Measurements from ENCODE around the gene SEMA3A. TPM values are rescaled to one million over a fixed set of nuclear protein-coding genes. Genes with fewer than 3 reads are reported as not detected.
"Not testable (repeated sequence)": the region's sequence is repeated elsewhere in the genome, so short reads cannot be mapped to it uniquely, and the experiment has no call there.

The SEMA3A gene
- total RNA-seq, 2 donors from 2014 or later = not detected

DNA sequence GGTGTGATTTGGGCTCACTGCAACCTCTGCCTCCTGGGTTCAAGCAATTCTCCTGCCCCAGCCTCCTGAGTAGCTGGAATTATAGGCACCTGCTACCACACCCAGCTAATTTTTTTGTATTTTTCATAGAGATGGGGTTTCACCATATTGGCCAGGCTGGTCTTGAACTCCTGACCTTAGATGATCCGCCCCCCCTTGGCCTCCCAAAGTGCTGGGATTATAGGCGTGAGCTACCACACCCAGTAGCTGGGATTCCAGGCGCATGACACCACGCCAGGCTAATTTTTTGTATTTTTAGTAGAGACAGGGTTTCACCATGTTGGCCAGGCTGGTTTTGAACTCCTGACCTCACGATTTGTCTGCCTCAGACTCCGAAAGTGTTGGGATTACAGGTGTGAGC, 20.2 kb upstream of the SEMA3A start:
- not testable (repeated sequence) for H3K27ac Mint-ChIP-seq; H3K4me3 Mint-ChIP-seq; H3K27me3 Mint-ChIP-seq; ATAC-seq; H3K36me3 Mint-ChIP-seq (ENCODE audit: low read depth); H3K9me3 ChIP-seq (ENCODE audit: control insufficient read depth, low read length, poor library complexity, severe bottlenecking); H3K4me1 Mint-ChIP-seq; DNase-seq

DNA sequence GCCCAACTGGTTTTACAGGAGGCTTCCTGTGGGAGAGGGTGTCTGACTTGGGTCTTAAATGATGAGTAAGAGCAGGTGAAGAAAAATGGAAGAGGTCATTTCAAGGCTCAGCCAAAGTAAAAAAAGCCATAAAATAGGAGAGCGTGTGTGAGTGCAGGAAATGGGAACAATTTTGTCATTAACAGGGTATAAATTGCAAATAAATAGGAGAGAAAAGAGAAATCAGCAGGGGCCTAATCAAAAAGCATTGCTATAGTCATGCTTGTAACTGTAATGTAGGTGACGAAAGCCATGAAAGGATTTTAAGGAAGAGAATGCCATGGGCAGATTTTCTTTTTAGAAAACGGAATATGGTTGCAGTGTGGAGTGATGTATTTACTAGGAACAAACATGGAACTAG, 15.7 kb upstream of the SEMA3A start:
- H3K9me3 ChIP-seq (ENCODE audit: control insufficient read depth, low read length, poor library complexity, severe bottlenecking) = no peaks in the 10 kb centered on the region
- DNase-seq (no peak), ATAC-seq (no peak)
- H3K36me3 Mint-ChIP-seq (ENCODE audit: low read depth) = no peaks in the 10 kb centered on the region
- no peaks in the 10 kb centered on the region for H3K27me3 Mint-ChIP-seq
- no peak overlapping the region for H3K4me3 Mint-ChIP-seq
- no peaks in the 10 kb centered on the region for H3K4me1 Mint-ChIP-seq
- H3K27ac Mint-ChIP-seq = no peak overlapping the region

DNA sequence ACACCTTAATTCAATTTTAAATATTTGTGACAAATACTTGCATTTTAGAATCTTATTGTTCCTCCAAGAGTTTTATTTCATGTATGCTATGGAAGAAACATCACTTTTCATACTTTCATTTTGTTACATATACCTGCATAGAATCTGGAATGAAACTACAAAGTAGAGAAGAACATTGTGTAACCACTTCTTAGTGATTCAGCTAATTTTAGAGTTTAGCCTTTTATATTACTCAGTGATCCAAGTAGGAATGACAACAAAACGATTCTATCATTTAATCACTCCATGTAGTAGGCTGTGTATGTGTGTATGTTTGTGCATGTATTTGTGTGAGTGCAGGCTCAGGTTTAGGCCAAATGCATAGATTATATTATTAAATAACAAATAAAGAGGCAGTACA, 14.4 kb upstream of the SEMA3A start:
- ATAC-seq (no peak), DNase-seq (no peak)
- no peak overlapping the region for H3K4me3 Mint-ChIP-seq
- no peaks in the 10 kb centered on the region for H3K4me1 Mint-ChIP-seq
- no peak overlapping the region for H3K27ac Mint-ChIP-seq
- H3K9me3 ChIP-seq (ENCODE audit: control insufficient read depth, low read length, poor library complexity, severe bottlenecking) = no peaks in the 10 kb centered on the region
- H3K27me3 Mint-ChIP-seq = no peaks in the 10 kb centered on the region
- H3K36me3 Mint-ChIP-seq (ENCODE audit: low read depth) = no peaks in the 10 kb centered on the region

DNA sequence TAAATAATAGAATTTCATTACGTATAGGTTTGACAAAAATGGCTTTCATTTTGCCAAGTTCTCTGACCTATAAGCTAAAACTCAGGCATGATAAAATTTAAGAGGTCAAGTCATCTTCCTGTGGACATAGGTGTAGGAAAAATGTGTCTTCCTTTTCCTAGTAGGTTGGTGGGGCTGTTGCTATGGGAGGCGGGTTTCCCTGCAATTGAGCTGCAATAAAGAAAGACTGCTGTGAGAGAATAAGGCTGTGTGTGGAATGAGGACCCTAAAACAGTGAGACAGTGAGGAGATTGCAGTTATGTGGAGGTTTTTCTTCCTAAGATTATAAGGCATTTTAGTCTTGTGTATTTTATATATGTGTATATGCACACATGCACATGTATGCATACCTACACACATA, 13.0 kb upstream of the SEMA3A start:
- no peaks in the 10 kb centered on the region for H3K4me1 Mint-ChIP-seq
- no peaks in the 10 kb centered on the region for H3K27me3 Mint-ChIP-seq
- no peaks in the 10 kb centered on the region for H3K36me3 Mint-ChIP-seq (ENCODE audit: low read depth)
- no peak for DNase-seq
- no peaks in the 10 kb centered on the region for H3K9me3 ChIP-seq (ENCODE audit: control insufficient read depth, low read length, poor library complexity, severe bottlenecking)
- no peak for ATAC-seq
- H3K27ac Mint-ChIP-seq = no peak overlapping the region
- no peak overlapping the region for H3K4me3 Mint-ChIP-seq

DNA sequence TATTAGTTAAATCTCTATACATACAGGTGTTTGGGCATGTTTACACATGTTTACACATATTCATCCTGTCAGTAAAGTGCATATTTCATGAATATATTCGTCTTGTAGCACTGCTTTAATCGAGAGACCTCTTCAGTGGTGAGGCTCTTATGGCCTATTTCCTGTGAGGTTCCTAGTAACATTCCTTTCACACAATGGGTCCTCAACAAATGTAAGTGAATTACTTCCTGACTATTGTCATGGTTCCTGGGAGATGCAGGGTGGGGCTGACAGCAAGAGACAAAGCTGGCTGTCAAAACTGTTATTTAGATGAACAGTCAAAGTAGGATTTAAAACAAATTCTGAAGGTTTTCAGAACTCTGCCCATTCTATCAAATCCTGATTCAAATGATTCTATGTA, 12.4 kb upstream of the SEMA3A start:
- DNase-seq (no peak), ATAC-seq (no peak)
- Mint-ChIP-seq H3K27ac (no peak overlapping the region), H3K4me3 (no peak overlapping the region), H3K36me3 (ENCODE audit: low read depth) (no peaks in the 10 kb centered on the region), H3K4me1 (no peaks in the 10 kb centered on the region), H3K27me3 (no peaks in the 10 kb centered on the region)
- H3K9me3 ChIP-seq (ENCODE audit: control insufficient read depth, low read length, poor library complexity, severe bottlenecking) = no peaks in the 10 kb centered on the region

DNA sequence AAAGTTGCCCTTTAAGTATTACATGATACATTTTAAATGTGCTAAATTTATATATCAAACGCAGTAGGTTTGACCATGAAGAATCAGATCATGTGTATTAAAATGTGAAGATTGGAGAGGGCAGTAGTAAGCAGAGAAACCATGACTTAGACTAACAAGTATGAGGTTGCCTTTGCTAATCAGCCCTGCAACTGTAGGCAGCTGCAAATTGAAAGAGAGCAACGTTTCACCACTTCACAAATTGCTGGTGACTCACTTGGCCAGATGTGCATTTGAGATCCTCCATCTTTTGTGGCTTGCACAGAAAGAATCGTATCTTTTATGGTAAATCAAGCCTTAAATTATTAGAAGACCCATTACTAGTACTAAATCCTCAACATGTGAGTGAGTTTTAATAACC, 10.1 kb upstream of the SEMA3A start:
- no peaks in the 10 kb centered on the region for H3K4me1 Mint-ChIP-seq
- H3K4me3 Mint-ChIP-seq = no peak overlapping the region
- DNase-seq (no peak), ATAC-seq (no peak)
- H3K27ac Mint-ChIP-seq = no peak overlapping the region
- H3K27me3 Mint-ChIP-seq = no peaks in the 10 kb centered on the region
- H3K9me3 ChIP-seq (ENCODE audit: control insufficient read depth, low read length, poor library complexity, severe bottlenecking) = no peaks in the 10 kb centered on the region
- no peaks in the 10 kb centered on the region for H3K36me3 Mint-ChIP-seq (ENCODE audit: low read depth)

DNA sequence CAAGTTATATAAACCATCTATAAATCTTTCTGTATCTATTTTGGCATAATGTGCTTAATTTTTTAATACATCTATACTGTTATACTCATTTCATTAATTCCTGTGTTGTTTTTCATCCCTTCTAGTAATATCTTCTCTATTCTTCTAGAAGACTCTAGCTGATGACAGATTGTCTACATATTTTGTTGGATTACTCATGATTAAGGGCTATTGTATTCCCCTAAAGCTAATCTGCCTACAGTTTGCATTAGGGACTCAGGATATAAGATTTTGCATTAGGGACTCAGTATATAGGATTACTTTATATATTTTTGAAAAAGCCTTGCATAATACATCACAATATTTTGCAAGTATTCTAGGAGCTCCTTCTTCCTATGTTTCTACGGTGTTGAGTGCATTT, 8.3 kb upstream of the SEMA3A start:
- no peaks in the 10 kb centered on the region for H3K9me3 ChIP-seq (ENCODE audit: control insufficient read depth, low read length, poor library complexity, severe bottlenecking)
- Mint-ChIP-seq H3K27me3 (no peaks in the 10 kb centered on the region), H3K36me3 (ENCODE audit: low read depth) (no peaks in the 10 kb centered on the region), H3K27ac (no peak overlapping the region), H3K4me1 (no peaks in the 10 kb centered on the region), H3K4me3 (no peak overlapping the region)
- ATAC-seq = no peak
- DNase-seq = no peak

DNA sequence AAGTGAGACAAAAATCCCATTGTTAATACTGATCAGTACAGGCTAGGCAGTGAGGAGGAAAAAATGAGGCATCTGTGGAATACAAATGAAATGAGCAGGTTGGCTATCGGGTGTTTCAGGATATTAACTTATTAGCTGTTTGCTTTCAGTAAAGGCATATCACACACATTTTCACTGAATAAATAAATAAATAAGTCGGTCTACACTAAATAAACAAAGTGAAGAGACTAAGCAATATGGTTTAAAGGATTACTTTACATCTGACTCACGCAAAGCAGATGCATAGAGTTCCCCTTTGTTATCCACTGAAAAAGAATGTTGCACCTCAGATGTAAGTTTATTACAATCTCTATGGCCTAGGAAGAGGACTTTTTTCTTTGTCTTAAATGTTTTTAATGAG, 6.3 kb upstream of the SEMA3A start:
- ATAC-seq (no peak), DNase-seq (no peak)
- Mint-ChIP-seq H3K36me3 (ENCODE audit: low read depth) (no peaks in the 10 kb centered on the region), H3K4me3 (no peak overlapping the region), H3K27me3 (no peaks in the 10 kb centered on the region), H3K27ac (no peak overlapping the region), H3K4me1 (no peaks in the 10 kb centered on the region)
- H3K9me3 ChIP-seq (ENCODE audit: control insufficient read depth, low read length, poor library complexity, severe bottlenecking) = no peaks in the 10 kb centered on the region

DNA sequence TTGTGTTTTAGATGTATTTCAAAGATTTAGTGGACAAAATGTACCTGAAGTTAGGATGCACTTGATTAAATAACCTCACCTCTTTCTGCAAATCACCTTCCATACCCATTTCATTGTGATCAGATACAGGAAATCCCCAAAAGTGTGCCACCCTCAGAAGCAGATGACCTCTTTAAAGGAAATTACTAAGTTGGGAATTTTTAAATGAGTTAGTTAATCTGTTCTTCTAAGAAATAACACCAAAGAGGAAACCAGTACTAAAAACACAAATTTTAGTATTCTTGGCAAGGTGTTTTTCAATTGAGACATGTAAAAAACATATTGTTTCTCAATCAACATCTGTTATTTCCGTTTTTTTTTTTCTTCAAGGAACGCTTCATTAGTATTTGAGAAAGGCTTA, 4.6 kb upstream of the SEMA3A start:
- no peaks in the 10 kb centered on the region for H3K9me3 ChIP-seq (ENCODE audit: control insufficient read depth, low read length, poor library complexity, severe bottlenecking)
- peaks cover 2% of the 10 kb centered on the region for H3K4me1 Mint-ChIP-seq
- no peak overlapping the region for H3K27ac Mint-ChIP-seq
- DNase-seq (no peak), ATAC-seq (no peak)
- H3K4me3 Mint-ChIP-seq = no peak overlapping the region
- H3K36me3 Mint-ChIP-seq (ENCODE audit: low read depth) = no peaks in the 10 kb centered on the region
- H3K27me3 Mint-ChIP-seq = no peaks in the 10 kb centered on the region

DNA sequence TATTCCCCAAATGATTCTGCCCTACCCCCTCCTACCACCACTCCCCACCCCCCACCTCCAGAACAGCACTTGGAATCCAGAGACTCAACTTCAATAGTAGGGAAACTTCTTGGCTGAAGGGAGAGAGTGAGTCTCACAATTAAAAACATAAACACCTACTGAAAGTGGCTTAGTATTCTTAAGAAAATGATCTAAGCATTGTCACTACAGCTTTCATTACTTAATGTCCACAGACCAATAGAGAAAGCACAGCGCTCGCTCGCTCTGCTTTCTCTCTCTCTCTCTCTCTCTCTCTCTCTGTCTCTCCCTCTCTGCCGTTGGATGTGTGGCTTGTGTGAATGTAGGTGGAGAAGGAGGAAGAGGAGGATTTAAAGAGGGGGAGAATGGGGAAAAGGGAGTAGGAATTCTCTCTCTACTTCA, 1.5 kb upstream of the SEMA3A start:
- ATAC-seq = no peak
- no peaks in the 10 kb centered on the region for H3K9me3 ChIP-seq (ENCODE audit: control insufficient read depth, low read length, poor library complexity, severe bottlenecking)
- peaks cover 4% of the 10 kb centered on the region for H3K4me1 Mint-ChIP-seq
- H3K4me3 Mint-ChIP-seq = peak overlapping the region; percentile 63
- H3K27me3 Mint-ChIP-seq = no peaks in the 10 kb centered on the region
- H3K27ac Mint-ChIP-seq = no peak overlapping the region
- no peaks in the 10 kb centered on the region for H3K36me3 Mint-ChIP-seq (ENCODE audit: low read depth)
- no peak for DNase-seq

DNA sequence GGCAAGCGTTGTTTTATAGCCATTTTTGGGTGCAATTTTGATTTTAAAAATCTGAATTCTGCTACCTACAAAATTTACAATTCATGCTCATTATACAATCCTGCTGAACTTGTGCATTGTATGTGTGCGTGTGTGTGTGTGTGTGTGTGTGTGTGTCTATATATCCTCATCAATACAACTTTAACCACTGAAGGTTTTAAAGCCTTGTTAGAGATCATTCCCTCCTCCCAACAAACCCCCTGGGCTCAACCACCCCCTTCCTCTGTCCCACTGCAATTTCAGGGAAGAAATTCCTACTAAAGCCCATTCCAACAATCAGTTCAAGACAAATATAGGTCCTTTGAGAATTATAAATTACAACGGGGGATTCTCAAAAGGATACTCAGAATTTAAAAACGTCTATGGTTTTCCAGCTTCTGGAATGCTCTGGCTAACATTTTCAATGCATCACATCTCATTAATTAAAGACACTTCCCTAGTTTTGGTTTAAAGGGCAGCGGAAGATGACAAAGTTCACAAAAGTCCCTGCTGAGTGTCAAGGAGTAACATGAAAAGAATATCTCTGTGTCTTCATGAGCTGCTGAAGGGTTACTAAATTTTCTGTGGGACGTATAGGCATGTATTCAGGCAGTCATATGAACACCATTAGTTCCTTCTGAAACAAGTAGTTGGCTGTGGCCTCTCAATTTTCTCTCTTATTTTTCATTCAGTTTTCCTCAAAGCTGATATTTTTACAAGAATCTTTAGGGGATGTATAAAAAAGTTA, 889 bp upstream of the SEMA3A start:
- ATAC-seq (no peak), DNase-seq (no peak)
- no peak overlapping the region for H3K27ac Mint-ChIP-seq
- H3K4me1 Mint-ChIP-seq = peaks cover 4% of the 10 kb centered on the region
- no peaks in the 10 kb centered on the region for H3K9me3 ChIP-seq (ENCODE audit: control insufficient read depth, low read length, poor library complexity, severe bottlenecking)
- no peaks in the 10 kb centered on the region for H3K27me3 Mint-ChIP-seq
- H3K36me3 Mint-ChIP-seq (ENCODE audit: low read depth) = no peaks in the 10 kb centered on the region
- H3K4me3 Mint-ChIP-seq = peak overlapping the region; percentile 84

DNA sequence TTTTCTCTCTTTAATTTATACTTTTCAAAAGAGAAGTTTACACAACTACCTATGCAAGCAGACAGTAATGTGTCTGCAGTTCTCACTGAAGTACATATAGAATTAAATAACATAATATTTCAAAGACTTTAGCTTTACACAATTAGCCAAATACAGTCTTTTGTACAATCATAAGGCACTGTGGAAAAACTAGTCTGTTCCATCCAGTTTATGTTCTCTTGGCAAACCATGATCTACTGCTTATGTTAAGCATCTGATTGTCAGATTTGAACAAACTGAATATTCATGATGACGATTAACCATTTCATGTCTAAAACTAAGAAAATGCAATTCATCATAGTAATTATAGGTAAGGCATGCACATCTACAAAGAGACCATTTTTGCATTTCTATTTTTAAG, 842 bp downstream of the SEMA3A start:
- H3K9me3 ChIP-seq (ENCODE audit: control insufficient read depth, low read length, poor library complexity, severe bottlenecking) = no peaks in the 10 kb centered on the region
- ATAC-seq (no peak), DNase-seq (no peak)
- H3K36me3 Mint-ChIP-seq (ENCODE audit: low read depth) = no peaks in the 10 kb centered on the region
- no peaks in the 10 kb centered on the region for H3K27me3 Mint-ChIP-seq
- H3K27ac Mint-ChIP-seq = no peak overlapping the region
- H3K4me3 Mint-ChIP-seq = no peak overlapping the region
- peaks cover 4% of the 10 kb centered on the region for H3K4me1 Mint-ChIP-seq

DNA sequence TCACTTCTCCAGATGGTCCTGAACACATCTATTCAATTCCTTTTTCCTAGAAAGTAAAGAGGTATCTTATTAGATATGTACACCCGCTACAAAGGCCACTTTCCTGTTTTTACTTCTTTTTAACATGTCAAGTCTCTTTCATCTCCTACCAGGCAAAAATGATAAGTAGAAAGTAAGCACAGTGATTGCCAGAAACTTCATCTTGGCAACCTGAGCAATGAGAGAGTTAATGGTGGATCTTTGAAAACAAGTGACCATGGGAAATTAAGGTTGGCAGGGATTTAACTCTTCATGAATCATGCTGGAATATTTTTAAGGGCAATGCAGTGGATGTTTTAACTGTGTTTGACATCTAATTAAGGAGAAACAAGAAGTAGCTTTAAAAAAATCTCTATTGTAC, 2.7 kb downstream of the SEMA3A start:
- H3K4me3 Mint-ChIP-seq = no peak overlapping the region
- DNase-seq = no peak
- H3K36me3 Mint-ChIP-seq (ENCODE audit: low read depth) = no peaks in the 10 kb centered on the region
- peaks cover 4% of the 10 kb centered on the region for H3K4me1 Mint-ChIP-seq
- no peaks in the 10 kb centered on the region for H3K9me3 ChIP-seq (ENCODE audit: control insufficient read depth, low read length, poor library complexity, severe bottlenecking)
- ATAC-seq = no peak
- H3K27me3 Mint-ChIP-seq = no peaks in the 10 kb centered on the region
- H3K27ac Mint-ChIP-seq = no peak overlapping the region

DNA sequence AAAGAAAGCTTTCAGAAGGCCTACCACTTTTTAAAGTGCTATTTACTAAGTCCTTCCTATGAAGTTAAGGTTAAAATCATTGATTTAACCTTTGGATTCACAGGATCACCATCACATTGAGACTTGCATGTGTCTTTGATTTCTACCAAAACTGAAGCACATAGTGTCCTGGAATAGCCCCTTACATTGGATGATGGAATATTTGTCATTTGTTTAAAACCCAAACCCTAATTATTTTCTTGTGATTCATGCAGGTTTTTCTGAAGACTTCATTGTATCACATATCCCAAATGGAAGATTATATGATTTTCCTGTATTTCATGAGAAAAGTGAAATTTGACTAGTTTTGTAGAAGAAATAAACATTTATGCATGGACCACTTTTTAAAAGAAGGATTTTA, 3.3 kb downstream of the SEMA3A start:
- Mint-ChIP-seq H3K27me3 (no peaks in the 10 kb centered on the region), H3K4me1 (peaks cover 4% of the 10 kb centered on the region), H3K36me3 (ENCODE audit: low read depth) (no peaks in the 10 kb centered on the region), H3K4me3 (no peak overlapping the region), H3K27ac (no peak overlapping the region)
- ATAC-seq = no peak
- DNase-seq = no peak
- H3K9me3 ChIP-seq (ENCODE audit: control insufficient read depth, low read length, poor library complexity, severe bottlenecking) = no peaks in the 10 kb centered on the region

Measured in T-helper 17 cell (primary cell).